ENCODE measurements around the gene CRACR2A.

The CRACR2A gene

DNA sequence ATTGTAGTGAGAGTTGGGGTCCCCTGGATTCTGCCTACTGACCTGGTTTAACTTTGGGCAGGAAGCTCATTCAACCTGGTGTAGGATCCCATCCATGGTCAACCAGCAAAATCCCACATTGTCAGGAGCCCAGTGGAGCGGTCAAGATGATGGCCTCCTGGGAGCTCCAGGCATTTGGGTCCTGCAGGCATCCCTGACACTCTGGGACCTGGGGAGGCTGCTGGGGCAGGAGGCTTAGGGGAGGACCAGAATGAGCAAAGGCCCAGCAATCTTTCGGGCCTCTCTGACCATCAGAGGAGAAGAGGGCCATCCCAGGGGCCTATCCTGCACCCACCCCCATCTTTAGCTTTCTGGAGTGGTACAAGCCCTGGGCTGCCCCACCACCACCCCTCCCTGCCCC is 157.9 kb downstream of the CRACR2A start:
- no peak for DNase-seq

DNA sequence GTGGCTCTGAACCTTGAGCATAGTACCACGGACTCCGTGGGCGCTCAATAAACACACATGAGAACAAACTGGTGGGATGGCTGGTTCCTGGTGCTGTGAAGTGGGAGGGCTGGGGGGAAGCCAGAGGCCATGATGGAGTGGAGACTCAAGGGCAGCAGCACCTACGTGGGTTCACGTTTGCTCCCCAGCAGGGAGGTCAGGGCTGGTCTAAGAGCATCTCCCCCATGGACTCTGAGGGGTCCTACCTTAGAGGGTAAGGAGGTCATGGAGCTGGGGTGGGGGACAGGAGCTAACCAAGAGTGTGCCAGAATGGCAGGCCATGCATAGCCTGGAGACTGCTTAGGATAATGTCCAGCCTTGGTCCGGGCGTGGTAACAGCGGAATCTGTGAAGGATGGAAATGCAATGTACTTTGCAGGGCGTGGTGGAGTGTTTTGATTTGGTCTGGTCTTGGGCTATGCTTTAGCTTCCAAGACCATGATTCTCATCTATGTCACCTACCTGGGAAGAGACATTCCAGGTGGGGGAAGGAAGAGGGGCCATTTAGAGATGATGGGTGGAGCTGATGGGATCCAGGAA is 158.9 kb downstream of the CRACR2A start:
- DNase-seq, result no peak

DNA sequence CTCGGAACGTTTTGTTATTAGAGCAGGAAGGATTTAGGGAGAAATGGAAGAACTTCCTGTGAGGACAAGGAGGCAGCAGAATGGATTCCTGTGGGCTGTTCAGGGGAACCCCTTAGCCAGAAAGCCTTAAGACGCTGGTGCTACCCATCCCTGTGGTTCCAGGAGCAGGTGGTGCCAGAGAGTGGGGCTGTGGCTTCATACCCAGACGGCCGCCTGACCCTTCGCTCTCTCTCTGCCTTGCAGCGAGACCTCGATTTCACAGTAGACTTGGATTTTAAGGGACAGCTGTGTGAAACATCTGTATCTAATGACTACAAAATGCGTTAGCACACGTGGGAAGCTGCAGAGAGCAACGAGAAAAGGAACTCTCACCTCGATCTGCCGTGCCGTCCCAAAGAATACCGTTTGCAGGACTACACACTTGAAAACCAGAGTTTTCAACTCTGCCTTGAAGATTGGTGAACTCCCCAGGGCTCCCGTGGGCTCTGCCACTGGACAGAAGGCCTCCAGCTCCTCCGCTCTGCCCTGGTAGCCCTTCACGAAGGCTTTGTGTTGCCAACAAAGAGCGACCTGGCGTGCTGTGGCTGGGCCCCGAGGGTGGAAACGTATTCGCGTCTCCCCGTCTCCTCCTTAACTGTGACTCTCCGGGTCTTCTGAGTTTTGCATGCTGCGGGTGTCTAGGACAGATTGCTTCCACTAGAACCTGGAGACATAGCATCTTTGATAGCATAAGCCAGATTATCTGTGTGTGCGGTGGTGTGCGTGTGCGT is 159.9 kb downstream of the CRACR2A start:
- no peak for DNase-seq

DNA sequence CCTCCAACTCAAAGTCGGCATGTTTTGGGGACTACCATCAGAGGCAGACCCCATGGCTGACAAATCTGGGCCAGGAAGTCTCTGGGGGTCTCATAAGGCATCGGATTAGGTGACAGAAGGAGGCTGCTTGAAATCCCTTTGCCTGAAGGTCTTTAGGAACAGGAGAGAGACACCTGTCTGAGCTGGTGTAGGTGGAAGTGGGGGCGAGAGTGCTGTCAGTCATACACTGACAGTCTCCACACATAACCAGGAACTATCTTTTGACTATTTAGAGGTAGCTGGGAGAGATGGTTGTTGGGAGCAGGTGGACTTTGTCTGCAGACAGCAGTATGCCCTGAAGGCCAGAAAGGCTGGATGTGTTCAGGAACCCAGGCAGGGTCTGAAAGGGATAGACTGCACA is 163.2 kb downstream of the CRACR2A start:
- no peak for DNase-seq

DNA sequence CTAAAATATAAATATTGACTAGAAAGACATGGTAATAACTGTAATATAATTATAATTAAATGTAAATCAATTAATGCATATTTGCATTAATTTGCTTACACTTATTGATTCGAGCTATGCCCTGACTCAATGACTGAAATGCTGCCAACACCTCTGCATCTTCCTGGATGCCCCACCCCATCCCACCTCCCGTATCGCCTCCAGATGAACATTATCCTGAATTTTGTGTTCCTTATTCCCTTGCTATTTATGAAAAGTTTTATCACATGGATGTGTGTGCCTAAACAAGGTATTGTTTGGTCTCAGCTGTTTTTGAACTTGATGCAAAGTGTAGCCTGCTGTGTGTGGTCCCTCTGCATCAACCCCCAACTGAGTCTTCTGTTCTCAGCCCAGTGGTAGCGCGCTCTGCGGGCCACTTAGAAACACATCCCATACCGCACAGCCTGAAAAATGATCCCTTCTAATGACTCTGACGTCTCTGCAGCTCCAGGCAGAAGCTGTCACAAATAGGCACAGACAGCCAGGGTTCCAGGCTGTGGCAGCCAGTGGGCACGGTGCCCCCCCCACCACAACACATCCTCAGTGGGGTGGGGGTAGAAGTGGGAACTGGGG is 165.4 kb downstream of the CRACR2A start:
- no peak for DNase-seq

DNA sequence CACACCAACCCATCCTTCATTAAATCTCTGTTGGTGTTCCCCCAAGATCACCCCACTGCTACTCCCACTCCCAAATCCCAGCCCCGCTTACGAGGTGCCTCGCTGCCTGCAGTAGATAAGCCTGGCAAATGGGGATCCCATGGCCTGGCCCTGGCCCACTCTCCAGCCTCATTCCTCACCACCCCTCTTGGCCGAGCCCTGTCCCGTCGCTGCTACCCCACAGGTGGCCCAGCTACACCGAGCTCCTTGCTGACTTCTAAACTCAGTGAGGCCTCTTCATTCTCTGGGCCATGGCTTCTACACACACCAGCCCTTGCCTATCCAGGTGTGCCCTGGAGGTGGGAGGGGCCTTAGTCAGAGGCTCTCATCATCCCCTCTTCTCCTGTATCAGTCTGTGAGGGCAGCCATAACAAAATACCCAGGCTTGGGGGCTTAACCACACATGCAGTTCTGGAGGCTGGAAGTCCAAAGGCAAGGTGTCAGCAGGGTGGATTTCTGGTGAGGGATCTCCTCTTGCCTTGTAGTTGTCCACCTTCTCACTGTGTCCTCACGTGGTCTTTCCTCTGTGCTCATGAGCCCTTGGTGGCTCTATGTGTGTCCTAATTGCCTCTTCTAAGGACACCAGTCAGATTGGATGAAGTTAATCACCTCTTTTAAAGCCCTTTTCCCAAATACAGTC is 169.1 kb downstream of the CRACR2A start:
- DNase-seq, result no peak

DNA sequence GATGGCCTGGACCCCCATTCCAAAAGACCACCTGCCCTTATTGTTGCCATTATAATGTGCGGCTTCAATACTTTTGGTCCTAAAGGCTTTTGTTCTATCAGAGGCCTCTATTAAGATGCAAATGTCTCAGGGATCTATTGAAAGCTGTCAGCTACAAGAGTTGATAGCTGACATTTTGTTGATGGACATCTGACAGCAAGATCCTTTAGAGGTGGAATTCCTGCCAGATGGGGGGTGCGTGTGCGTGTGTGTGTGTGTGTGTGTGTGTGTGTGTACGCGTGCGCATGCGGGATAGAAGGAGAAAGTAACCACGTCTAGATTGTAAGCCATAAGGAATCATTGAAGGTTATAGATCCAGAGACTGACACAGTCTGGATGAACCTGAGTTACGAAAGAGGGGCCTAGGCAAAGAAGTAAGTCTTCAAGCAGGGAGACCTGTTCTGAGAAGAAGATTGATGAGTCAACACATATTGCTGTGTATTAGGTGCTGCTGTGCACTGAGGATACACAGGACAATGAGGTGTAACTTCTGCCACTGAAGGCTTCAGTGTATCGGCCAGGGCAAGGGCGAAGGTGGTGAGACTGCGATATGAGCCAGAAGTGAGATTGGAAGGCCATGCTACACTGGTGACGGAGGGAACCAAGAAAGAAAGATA is 172.7 kb downstream of the CRACR2A start:
- DNase-seq, result no peak

DNA sequence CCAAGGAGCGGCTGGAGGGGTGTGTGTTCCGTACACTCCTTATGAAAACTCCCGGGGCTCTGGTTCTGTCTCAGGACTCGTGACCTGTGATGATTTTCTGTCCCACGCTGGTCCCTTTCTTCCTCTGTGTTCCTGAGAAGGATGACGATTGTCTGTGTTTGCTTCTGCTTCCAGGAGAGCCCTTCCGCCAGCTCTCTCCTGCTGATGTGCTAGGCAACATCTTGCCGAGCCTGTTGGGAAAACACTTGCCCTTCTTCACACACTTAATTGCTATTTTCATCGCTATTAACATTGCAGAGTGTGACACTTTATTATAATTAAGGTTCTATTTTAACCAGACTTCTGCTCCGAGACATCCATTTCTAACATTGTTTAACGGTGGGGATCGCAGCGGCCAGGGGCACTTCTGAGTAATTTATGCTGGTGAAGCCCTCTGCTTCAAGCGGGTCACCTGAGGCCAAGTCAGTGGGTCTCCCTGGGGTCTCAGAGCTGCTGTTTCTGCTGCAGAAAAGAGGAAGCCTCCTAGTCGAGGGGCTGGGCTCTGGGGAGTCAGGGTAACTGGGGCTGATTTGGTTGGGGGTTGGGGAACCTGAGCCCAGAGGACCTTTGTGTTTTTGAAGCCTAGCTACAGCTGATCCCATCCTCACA is 173.3 kb downstream of the CRACR2A start:
- DNase-seq, result no peak

DNA sequence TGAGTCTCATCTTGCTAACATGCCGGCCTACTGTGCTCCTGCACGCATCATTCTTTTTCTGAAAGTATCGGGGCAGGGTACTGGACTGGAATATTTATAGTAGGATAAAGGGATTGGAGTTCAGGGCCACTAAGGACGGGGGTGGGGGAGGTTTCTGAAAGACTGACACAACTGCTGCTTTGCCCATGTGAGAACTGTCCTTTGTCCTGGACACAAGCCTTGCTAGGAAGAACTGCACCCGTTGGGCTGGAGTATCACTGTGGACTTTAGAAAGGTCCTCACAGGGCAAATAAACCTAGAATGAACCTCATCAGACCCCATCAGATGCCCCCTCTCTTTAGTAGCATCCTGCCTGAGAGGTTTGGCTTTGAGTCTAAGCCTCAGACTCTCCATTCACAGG is 174.4 kb downstream of the CRACR2A start:
- DNase-seq, result no peak

DNA sequence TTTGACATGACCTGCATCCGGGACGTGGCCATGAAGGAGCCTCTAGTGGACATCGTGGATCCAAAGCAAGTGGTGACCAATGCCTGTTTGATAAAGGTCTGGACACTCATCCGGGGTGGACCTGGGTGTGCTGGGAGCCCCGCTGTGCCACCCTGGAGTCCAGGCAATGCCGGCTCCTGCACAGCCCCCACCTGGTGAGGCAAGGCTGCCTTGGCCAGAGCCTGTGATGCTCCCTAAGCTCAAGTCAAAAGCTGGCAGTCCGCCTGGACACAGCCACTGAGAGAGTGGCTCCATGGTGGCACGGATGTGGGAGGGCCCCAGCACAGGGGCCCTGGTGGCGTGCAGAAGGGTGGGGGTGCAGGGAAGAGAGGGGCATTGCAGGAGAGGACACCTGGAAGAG is 176.0 kb downstream of the CRACR2A start:
- DNase-seq, result no peak

DNA sequence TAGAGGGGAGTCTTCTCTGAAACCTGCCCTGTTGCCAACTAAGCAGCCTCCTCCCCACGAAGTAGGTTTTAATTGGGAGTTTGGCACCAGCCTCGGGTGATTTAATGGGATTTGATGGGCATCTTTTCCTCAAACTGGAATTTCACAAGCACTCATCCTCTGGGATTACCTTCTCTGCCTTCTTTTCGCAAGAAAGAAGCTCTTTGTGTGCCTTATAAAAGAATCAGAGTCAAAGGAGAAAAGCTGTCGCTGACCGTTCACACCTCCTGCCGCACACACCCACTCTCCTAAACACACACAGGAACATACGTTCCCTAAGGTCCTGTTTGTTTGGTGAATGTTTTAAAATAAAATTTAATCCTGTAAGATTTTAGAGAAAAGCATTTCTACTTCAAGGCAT is 177.9 kb downstream of the CRACR2A start:
- DNase-seq, result no peak

DNA sequence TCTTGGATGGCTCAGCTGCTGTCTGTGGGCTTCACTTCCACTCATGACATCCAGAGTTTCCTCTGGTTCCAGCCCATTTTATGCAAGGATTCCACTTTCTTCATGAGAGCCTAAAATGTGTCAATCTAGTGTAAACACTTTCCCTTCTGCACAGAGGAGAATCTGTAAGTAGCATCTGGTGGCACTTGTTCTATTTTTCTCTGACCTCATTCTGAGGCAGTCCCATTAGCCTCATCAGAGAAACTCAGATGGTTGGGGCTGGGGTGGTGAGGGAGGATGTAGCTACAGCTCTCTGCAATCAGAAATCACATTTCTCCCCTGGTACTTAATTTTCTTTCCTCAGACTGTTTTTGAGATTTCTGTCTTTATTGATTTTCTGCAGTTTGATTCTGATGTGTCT is 180.3 kb downstream of the CRACR2A start:
- peak; percentile 5 for DNase-seq

DNA sequence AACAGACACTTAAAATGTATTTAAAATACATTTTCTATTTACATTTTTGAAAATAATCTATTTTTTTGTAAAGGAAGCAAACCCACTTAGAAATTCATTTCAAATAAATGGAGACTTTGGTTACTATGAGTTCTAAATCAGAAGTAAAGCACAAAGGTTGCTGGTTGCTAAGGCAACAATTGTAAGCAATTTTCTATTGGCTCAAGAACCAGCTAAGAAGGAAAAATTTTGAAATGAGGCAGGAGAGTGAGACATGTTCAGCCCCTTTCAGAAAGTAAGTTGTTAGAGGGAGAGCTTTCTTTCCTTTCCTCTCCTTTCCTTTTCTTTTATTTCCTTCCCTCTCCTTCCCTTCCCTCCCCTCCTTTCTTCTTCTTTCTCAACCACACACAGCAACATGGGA is 181.2 kb downstream of the CRACR2A start:
- DNase-seq, result no peak

DNA sequence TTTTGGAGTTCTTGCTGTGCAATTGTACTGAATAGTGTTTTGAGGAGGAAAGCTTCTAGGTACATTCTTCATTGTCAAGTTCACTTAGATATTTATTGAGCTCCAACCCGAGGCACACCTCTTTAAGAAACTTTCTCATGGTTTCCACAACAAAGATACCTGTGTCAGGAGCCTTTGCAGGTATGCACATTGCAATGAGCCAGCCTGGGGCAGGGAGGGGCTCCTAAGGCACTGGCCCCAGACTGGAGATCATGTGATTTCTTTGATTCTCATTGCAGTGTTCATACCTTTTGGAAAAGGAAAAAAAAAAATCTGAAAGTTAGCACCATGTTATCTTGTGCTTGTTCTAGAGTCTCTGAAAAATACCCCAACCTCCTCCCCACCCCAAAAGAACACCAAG is 181.6 kb downstream of the CRACR2A start:
- no peak for DNase-seq

DNA sequence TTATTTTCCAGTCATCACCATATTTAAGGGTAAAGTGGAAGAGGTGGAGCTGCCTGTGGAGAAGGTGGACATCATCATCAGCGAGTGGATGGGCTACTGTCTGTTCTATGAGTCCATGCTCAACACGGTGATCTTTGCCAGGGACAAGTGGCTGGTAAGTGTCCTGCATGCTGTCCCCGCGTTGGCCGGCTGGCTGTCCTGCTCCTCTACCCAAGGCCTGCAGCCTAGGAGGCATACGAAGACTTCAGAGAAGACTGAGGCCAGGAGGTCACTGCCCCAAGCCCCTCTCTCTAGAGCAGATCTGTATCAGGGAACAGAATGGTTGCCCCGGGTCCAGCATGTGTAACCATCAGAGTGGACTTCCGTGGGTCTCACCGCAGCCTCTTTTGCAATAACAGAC is 184.2 kb downstream of the CRACR2A start:
- DNase-seq, result no peak

DNA sequence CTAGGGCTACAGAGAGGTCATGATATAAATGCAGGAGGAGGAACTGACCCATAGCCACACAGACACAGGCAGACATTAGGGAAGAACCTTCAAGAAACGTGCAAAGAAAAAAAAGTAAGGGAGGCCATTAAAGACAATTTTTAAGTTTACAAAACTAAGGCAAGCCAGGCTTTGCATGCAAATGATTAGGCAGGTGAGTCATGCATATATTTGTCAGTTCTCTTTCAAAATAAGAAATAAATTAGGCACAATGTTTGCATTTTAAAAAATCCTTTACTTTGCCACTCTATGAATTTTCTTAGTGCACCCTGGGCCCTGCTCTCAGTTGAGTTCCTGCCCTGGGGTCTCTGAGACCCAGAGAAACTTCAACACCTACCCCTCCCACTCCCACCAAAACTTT is 186.9 kb downstream of the CRACR2A start:
- no peak for DNase-seq

All from NCI-H1694 treated with DMSO at 0.1 percent for 48 hours (cell line).